ENCODE measurements around the gene FNDC1.

The FNDC1 gene

GRCh38 chr6:159213405-159213804 is 44.2 kb downstream of the FNDC1 start:
- no peak for DNase-seq

- DNase-seq, result no peak
Measured at GRCh38 chr6:159214281-159214680, 45.1 kb downstream of the FNDC1 start.

GRCh38 chr6:159217595-159218275 is 48.5 kb downstream of the FNDC1 start:
- DNase-seq, result peak; percentile 38

GRCh38 chr6:159220093-159220492 is 50.9 kb downstream of the FNDC1 start:
- DNase-seq, result no peak

- DNase-seq, result no peak
Measured at GRCh38 chr6:159221486-159222170, 52.4 kb downstream of the FNDC1 start.

- no peak for DNase-seq
Measured at GRCh38 chr6:159224452-159224851, 55.3 kb downstream of the FNDC1 start.

- DNase-seq, result peak; percentile 67
Measured at GRCh38 chr6:159229651-159230051, 60.5 kb downstream of the FNDC1 start.

GRCh38 chr6:159232106-159232645 is 63.0 kb downstream of the FNDC1 start:
- DNase-seq, result no peak

GRCh38 chr6:159232751-159233150 is 63.6 kb downstream of the FNDC1 start:
- DNase-seq, result no peak

GRCh38 chr6:159233365-159234101 is 64.3 kb downstream of the FNDC1 start:
- no peak for DNase-seq

- DNase-seq, result no peak
Measured at GRCh38 chr6:159234102-159234553, 64.9 kb downstream of the FNDC1 start.

GRCh38 chr6:159238920-159239558 is 69.8 kb downstream of the FNDC1 start:
- no peak for DNase-seq

GRCh38 chr6:159249128-159249527 is 79.9 kb downstream of the FNDC1 start:
- DNase-seq, result no peak

- DNase-seq, result no peak
Measured at GRCh38 chr6:159249752-159250151, 80.6 kb downstream of the FNDC1 start.

- DNase-seq, result no peak
Measured at GRCh38 chr6:159250633-159251032, 81.4 kb downstream of the FNDC1 start.

- no peak for DNase-seq
Measured at GRCh38 chr6:159252955-159253508, 83.8 kb downstream of the FNDC1 start.

- DNase-seq, result no peak
Measured at GRCh38 chr6:159254186-159254585, 85.0 kb downstream of the FNDC1 start.

GRCh38 chr6:159255434-159255951 is 86.3 kb downstream of the FNDC1 start:
- DNase-seq, result no peak

GRCh38 chr6:159256128-159256527 is 86.9 kb downstream of the FNDC1 start:
- no peak for DNase-seq

GRCh38 chr6:159257846-159258245 is 88.6 kb downstream of the FNDC1 start:
- DNase-seq, result no peak

GRCh38 chr6:159259441-159260125 is 90.4 kb downstream of the FNDC1 start:
- DNase-seq, result no peak

GRCh38 chr6:159260208-159260607 is 91.0 kb downstream of the FNDC1 start:
- DNase-seq, result no peak

Measured in NCI-H524 treated with DMSO at 0.1 percent for 48 hours (cell line).